ENCODE data around the gene HBG1. TPM values are rescaled to one million over a fixed set of nuclear protein-coding genes. Genes with fewer than 3 reads are reported as not detected.

HBG1 gene
- total RNA-seq, 1 experiment from 2014 or later: not detected

GRCh38 chr11:5232176-5232575 is 17.5 kb downstream of the HBG1 start:
- H3K79me2 ChIP-seq (ENCODE audit: low read length): no peaks in the 10 kb centered on the region
- no peak overlapping the region for H3K9ac ChIP-seq (ENCODE audit: low read length)
- H3K36me3 ChIP-seq (ENCODE audit: low read depth, low read length): no peaks in the 10 kb centered on the region
- DNase-seq (no peak), ATAC-seq (no peak)
- no TSS peak for BruUV-seq (replicated peaks)
- no peaks in the 10 kb centered on the region for H4K20me1 ChIP-seq (ENCODE audit: low read length)
- no peaks in the 10 kb centered on the region for H3F3A ChIP-seq (ENCODE audit: low read length, unreplicated experiment)
- H3K9me2 ChIP-seq (replicated peaks; ENCODE audit: low read length): no peaks in the 10 kb centered on the region
- H2AFZ ChIP-seq (ENCODE audit: low read length): no peak overlapping the region
- H3K27ac ChIP-seq (ENCODE audit: low read length): no peak overlapping the region
- intact Hi-C loops (cut with micrococcal nuclease): no loop called here
- no peak overlapping the region for H3K4me3 ChIP-seq (ENCODE audit: low read length)
- CTCF ChIA-PET: no interaction called here
- H3K27me3 ChIP-seq (ENCODE audit: low read length): no peaks in the 10 kb centered on the region
- no peak for TF ChIP-seq EZH2phosphoT487 (IDR thresholded peaks at IDR 0.05; ENCODE audit: borderline replicate concordance, low read length)
- POLR2A ChIA-PET (ENCODE audit: unreplicated experiment): no interaction called here
- no peaks in the 10 kb centered on the region for H3K9me3 ChIP-seq (ENCODE audit: low read length)
- no peaks in the 10 kb centered on the region for H3K4me1 ChIP-seq (ENCODE audit: insufficient read depth, low read length)
- H3K4me2 ChIP-seq (ENCODE audit: low read length): no peak overlapping the region

GRCh38 chr11:5231111-5231510 is 18.5 kb downstream of the HBG1 start:
- H3K4me3 ChIP-seq (ENCODE audit: low read length): no peak overlapping the region
- H3K9me3 ChIP-seq (ENCODE audit: low read length): no peaks in the 10 kb centered on the region
- no peaks in the 10 kb centered on the region for H3K36me3 ChIP-seq (ENCODE audit: low read depth, low read length)
- no TSS peak for BruUV-seq (replicated peaks)
- ATAC-seq: no peak
- H3K27ac ChIP-seq (ENCODE audit: low read length): no peak overlapping the region
- no peak for DNase-seq
- H3K9me2 ChIP-seq (replicated peaks; ENCODE audit: low read length): no peaks in the 10 kb centered on the region
- H3K9ac ChIP-seq (ENCODE audit: low read length): no peak overlapping the region
- ChIA-PET CTCF (no interaction called here), POLR2A (ENCODE audit: unreplicated experiment) (no interaction called here)
- no peak overlapping the region for H2AFZ ChIP-seq (ENCODE audit: low read length)
- no peaks in the 10 kb centered on the region for H3F3A ChIP-seq (ENCODE audit: low read length, unreplicated experiment)
- no peaks in the 10 kb centered on the region for H3K79me2 ChIP-seq (ENCODE audit: low read length)
- no peaks in the 10 kb centered on the region for H3K27me3 ChIP-seq (ENCODE audit: low read length)
- TF ChIP-seq EZH2 (IDR thresholded peaks at IDR 0.05; ENCODE audit: low read length, unreplicated experiment): no peak
- TF ChIP-seq CTCF (conservative IDR thresholded peaks at IDR 0.05; ENCODE audit: low read depth, low read length): no peak
- TF ChIP-seq EZH2phosphoT487 (IDR thresholded peaks at IDR 0.05; ENCODE audit: borderline replicate concordance, low read length): no peak
- no peaks in the 10 kb centered on the region for H4K20me1 ChIP-seq (ENCODE audit: low read length)
- H3K4me2 ChIP-seq (ENCODE audit: low read length): no peak overlapping the region
- no peaks in the 10 kb centered on the region for H3K4me1 ChIP-seq (ENCODE audit: insufficient read depth, low read length)
- intact Hi-C loops (cut with micrococcal nuclease): no loop called here

GRCh38 chr11:5230266-5230665 is 19.4 kb downstream of the HBG1 start:
- POLR2A ChIA-PET (ENCODE audit: unreplicated experiment): no interaction called here
- no peaks in the 10 kb centered on the region for H3K79me2 ChIP-seq (ENCODE audit: low read length)
- H3K36me3 ChIP-seq (ENCODE audit: low read depth, low read length): no peaks in the 10 kb centered on the region
- no TSS peak for BruUV-seq (replicated peaks)
- ATAC-seq (no peak), DNase-seq (no peak)
- H3K27ac ChIP-seq (ENCODE audit: low read length): no peak overlapping the region
- no peaks in the 10 kb centered on the region for H3K27me3 ChIP-seq (ENCODE audit: low read length)
- CTCF ChIA-PET: no interaction called here
- no peak overlapping the region for H3K4me2 ChIP-seq (ENCODE audit: low read length)
- H3K4me1 ChIP-seq (ENCODE audit: insufficient read depth, low read length): no peaks in the 10 kb centered on the region
- intact Hi-C loops (cut with micrococcal nuclease): no loop called here
- no peaks in the 10 kb centered on the region for H3F3A ChIP-seq (ENCODE audit: low read length, unreplicated experiment)
- no peak overlapping the region for H3K4me3 ChIP-seq (ENCODE audit: low read length)
- H3K9me2 ChIP-seq (replicated peaks; ENCODE audit: low read length): no peaks in the 10 kb centered on the region
- TF ChIP-seq CTCF (conservative IDR thresholded peaks at IDR 0.05; ENCODE audit: low read depth, low read length): no peak
- no peak for TF ChIP-seq EZH2phosphoT487 (IDR thresholded peaks at IDR 0.05; ENCODE audit: borderline replicate concordance, low read length)
- TF ChIP-seq EZH2 (IDR thresholded peaks at IDR 0.05; ENCODE audit: low read length, unreplicated experiment): no peak
- no peaks in the 10 kb centered on the region for H3K9me3 ChIP-seq (ENCODE audit: low read length)
- H2AFZ ChIP-seq (ENCODE audit: low read length): no peak overlapping the region
- H4K20me1 ChIP-seq (ENCODE audit: low read length): no peaks in the 10 kb centered on the region
- H3K9ac ChIP-seq (ENCODE audit: low read length): no peak overlapping the region
